HG03196 (cell line): ENCODE data around the gene TSC1.
A peak's percentile ranks its signal among the peaks of the same experiment; 100 is the strongest.

ENCODE experiments used
- ATAC-seq: cut with Tn5 transposase; IDR thresholded peaks from one replicate; pipeline ENCODE4 v1.9.1; 2021; ENCODE audit not compliant: unreplicated experiment

TSC1 gene

DNA sequence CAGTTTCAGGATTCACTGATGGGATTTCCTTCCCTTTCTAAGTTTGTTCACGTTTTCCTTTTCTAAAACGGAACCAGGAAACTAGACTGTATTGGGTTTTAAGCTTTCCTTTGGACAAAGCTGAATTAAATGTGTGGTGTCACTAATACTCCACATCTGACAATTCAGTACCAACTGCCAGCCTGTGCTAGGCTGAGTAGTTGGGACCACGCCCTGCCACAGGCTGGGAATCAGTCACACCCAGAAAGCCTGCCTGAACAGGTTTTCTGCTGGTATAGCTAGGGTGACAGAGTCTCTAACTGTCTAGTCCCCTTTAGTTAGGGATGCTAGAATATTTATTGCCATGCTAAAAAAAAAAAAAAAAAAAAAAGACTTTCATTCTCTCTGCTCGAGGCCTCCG lies 50.1 kb downstream of the TSC1 start:
- no peak for ATAC-seq

DNA sequence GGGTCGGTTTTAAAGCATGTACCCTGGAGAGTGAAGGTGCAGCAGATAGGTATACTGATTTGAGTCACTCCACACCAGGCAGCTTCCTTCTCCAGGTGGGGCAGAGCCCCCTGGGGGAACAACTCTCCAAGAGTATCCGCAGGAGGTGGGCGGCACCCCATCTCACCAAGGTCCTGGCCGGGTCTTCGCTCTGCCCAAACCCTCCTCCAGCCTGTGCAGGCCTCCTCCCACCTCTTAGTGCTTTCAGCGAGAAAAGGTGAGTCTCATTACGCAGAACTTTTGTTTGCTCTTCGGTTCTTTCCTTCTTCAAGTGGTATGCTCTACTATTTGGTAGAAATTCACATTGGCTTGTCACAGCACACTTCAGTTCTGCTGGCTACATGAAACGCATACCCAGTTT lies 52.0 kb downstream of the TSC1 start:
- no peak for ATAC-seq

DNA sequence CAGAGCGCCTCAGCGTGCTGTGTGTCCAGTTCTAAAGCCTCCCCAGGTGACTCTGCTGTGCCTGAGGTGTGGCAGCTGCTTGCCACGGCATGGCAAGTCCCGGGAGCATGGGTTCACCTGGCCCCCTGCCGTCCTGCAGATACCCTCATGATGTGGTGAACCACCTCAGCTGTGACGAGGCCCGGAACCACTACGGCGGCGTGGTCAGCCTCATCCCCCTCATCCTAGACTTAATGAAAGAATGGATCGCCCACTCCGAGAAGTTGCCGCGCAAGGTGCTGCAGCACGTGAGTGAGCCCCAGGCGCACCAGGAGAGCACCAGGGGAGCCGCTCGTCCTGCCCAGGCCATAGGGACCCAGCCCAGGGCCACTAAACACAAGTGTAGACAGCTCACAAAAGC lies 56.3 kb downstream of the TSC1 start:
- no peak for ATAC-seq

DNA sequence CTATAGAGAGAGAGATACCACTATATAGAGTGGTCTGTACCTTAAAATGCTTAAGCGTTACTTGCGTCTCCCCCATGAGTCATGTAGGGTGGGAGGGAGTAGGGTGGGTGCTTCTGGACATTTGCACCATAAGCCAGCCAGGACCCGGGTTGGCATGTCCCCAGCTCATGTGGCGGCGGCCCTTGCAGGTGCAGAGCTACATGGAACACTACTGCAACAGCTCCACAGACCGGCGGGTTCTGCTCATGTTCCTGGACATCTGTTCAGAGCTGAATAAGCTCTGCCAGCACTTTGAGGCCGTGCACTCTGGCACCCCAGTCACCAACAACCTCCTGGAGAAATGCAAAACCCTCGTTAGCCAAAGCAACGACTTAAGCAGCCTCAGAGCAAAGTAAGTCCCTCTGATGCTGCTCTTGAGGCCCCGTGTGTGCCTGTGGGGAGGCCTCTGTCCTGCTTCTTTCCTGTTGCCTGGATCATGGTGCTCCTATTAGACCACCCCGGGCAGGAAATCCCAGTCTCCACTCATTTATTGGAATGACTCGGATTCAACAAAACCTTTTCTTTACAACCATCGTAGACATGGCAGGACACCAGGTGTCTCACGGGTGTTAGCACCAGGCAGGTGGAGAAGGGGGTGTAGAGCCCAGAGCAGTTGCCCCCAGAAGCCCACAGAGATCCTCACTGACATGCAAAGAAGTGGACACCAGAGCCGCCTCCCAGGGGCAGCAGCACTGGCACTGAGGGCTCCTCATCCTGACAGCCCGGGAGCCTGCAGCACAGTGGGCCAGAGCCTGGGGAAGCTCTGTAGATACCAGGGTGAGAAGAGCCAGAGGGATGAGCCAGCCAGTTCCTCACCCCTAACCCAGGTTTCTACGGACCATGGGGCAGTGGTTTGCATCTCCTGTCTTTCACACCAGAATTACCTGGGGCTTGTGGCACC lies 57.0 kb downstream of the TSC1 start:
- ATAC-seq = no peak

DNA sequence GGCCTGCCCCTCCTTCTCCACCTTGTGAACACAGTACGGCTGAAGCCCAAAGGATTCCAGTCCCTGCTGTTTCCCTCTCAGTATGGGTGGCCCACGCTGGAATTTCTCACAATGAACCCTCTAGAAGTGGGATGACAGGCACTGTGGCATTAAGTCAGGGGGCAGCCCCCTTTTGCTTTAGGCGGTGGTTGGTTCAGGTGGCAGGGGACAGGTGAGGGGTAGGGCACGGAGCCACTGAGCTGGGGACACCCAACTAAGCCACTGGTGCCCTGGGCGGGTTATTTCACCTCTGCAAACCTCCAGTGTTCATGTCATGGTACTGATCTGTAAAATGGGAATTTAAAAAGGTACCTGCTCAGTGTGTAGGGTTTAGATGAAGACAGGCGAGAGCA lies 58.1 kb downstream of the TSC1 start:
- no peak for ATAC-seq

DNA sequence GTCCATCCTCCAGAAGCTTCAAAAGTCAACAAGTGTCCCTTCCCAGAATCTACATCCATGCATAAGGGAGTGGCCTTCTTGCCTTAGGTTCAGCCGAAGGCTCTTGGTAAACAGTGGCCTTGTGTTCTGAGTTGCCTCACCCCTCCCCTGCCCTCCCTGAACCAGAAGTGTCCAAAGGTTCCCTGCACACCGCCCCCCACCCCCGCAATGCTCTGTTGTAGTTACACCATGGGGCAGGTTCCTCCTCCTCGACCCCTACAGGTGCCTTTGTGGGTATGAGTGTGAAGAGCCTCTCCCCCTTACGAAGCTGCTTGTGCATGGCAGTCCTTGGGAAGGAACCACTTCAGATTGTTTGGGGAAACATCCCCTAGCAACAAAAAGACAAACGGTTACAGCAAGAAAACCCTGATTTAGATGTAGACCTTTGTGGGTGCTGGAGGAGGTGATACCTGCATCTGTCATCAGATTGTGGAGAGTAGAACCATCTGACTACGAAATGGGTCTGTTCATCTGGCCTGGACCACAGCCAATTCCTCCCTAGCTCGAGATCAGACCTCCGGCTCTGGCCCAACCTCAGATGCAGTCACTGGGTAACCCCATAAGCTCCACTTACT lies 58.6 kb downstream of the TSC1 start:
- no peak for ATAC-seq

DNA sequence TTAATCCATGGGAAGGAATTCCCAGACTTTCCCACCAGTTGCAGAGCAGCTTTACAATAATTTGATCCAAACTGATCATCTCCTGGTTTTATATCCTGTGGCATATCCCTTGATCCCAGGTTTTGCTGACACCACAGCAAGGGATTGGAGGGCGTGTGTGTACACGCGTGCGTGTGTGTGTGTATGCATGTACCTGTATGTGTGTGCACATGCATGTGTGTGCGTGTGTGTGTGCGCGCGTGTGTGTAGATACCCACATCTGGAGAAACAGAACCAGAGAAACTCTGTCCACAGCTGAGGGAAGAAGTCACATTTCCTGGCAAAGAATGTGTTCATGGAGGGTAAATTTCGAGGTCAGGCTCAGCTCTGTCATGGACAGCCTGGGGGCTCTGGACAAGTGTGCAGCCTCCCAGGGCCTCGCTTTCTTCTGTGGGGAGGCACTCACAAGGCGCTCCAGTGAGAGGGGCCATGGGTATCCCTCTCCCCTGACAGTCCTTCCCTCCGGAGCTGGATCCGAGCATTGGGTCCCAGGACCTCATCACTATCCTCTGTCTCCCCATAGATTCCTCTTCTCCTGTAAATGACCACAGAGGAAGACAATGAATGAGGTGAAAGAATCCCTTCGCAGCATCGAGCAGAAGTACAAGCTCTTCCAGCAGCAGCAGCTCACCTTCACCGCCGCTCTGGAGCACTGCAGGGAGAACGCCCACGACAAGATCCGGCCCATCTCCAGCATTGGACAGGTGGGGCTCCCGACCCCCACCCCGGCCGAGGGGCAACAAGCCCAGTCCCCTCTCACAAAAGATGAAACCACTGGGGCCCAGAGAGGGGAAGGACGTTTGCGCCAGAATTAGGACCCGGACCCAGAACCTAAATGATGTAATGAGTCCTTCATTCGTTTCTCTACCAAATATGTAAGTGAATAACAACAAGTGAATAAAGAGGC lies 60.8 kb downstream of the TSC1 start:
- ATAC-seq = no peak

DNA sequence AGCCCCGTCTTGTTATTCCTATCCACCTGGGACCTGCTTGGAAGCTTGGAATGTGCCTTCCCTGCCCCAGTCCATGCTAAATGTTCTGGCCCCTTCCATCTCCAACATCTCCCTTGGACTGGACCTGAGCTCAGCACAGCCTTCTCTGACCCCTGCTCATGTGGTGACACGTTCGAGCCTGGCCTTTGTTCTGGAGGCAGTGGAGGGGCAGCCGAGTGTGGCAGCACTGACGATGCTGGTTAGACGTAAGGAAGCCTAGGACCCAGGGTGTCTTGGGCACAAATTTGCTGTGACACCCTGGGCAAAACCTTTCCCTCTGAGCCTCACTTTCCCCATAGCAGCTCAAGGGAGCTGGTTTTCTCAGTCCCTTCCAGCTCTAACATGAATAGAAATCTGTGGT lies 61.8 kb downstream of the TSC1 start:
- no peak for ATAC-seq

DNA sequence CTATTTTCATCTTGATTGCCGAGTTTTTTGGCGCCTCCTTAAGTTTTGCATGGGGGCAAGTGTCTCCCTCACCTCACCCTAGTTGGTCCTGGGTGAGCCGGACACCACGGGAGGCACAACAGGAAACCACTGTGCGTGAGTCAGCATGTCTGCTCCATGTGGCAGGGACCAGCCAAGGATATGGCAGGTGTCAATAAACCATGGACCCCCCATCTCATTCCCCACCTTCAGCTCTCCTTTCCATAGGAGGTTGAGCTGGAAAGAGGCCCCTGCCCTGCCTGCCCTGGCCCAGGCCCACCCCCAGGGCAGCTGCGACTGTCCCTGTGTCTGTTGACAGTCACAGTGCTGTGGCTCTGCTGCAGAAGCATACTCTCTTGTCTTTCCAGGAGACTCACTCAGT lies 62.6 kb downstream of the TSC1 start:
- no peak for ATAC-seq

DNA sequence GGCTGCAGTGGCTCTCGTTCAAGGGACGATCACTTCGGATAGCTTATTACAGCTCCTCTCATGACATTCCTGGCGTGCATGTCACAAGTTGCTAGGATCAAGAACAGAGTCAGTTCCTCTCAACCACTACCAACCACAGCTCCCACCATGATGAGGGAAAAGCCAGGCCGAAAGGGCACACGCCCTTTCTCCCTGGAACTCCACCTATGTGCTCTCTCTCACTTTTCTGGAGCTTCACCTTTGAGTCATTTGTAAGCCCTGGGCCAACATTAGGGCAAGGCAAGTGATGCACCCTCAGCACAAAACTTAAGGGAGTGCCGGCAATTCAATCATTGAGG lies 64.1 kb downstream of the TSC1 start:
- no peak for ATAC-seq

DNA sequence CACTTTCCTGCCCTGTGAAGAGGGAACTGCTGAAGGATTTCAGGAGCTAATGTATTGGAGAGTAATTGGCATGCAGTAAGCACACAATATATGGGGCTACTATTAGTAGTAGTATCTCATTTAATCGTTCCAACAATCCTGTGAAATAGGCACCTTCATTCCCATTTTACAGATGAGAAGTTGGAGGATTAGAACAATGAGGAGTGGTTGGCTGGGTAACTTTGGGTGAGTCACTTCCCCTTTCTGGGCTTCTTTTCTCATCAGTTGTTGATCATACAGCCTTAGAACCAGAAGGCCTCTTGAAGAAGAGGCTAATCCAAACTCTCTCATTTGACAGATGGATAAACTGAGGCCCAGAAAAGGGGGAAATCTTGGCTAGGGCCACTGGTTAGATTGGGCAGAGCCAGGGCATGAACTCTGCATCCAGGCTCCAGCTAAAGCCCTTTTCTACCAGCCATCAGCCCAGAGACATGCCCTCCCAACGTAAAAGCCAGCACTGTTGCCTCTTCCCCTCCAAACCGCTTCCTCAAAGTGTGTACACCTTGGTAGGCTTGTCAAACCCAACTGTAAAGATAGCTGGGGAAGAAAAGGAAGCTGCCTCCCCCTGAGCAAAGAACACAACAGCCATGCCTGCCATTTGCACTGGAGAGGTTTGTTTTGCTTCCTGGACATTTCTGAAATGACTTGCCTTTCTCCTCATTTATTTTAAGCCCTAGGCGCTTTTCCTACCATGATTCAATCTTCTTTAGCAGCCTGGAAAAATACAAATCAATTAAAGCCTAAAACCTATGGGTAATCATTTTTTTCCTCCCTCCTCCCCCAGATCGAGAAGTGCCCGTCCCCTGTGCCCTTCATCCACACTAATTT lies 64.7 kb downstream of the TSC1 start:
- no peak for ATAC-seq

DNA sequence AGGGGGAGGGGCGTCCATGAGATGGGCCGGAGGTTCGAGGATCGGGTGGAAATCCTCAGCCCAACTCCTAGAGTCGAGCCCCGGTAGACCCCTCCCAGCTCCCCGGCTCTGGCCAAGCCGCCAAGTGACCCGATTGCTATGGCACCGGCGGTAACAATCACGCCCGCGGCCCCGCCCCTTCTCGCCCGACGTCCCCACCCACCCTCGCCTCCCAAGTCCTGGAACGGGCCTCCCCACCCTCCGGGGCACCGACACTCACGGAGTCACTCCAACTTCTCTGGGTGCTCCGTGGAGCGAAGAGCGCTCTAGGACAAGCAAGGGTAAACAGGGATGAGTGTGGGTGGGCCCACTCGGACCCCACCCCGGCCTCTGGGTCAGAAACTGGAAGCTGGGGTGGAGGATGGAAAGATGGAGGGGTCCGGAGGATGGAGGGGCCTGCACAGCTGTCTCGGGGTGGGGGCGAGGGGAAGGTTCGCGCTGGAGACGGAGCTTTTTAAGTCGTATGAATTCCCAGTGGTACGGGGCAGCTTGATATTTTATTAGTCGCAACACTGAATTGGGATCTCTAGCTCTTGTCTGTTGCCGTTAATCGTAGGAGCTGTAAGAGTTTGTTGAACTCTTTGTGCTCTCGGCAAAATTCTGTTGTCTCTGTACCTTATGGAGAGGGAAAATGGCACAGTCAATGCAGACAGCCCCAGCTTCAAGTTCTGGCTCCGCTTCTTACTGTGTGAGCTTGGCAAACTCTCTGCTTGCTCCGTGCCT lies 65.5 kb downstream of the TSC1 start, which contains the start of gene SPACA9:
Gene SPACA9, plus strand, starts transcription at position 204 of the 762 bp plus-strand sequence. CDS start 5,050 bp downstream, outside the sequence.
- ATAC-seq = no peak

DNA sequence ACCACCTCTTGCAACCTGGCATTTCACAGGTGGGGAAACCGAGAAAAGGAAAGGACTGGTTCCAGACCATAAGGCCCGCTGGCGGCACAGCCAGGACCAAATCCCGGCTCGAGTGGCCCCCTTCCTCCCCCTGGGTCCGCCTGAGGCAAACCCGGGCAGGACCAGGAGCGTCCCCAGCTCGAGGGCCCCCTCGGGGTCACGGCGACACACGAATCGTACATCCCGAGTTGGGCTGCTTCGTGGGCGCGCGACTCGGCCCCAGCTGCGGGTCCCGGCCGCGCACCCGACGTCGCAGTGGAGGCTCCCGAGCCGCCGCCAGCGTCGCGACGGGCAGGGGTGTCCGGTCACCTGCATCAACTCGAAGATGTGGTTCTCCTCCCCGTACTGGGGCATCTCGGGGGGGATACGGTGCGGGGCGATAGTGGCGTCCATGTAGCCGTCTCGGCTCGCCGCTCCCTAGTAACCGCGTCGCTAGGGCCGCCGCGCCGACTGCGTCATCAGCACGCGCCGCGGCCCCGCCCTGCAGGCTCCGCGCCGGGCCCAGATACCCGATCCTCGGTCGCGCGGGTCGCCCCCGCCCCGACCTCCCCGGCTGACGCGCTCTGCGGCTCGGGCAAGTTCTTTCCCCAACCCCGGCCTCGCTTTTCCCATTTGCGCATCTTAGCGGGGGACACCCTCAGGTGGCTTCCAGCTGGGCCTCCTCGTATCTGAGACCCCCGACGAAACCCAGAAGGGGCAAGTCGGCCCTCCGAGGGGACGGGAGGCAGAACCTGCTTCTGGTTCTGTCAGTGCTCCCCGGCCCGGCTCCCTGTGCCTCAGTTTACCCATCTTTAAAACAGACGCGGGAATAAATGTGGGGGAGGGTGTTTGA lies 66.4 kb downstream of the TSC1 start, which contains the start of gene AK8:
Gene AK8, minus strand, starts transcription at position 461 of the 871 bp plus-strand sequence. Its CDS starts 29 bp downstream, at position 432.
- ATAC-seq = peak; percentile 78

DNA sequence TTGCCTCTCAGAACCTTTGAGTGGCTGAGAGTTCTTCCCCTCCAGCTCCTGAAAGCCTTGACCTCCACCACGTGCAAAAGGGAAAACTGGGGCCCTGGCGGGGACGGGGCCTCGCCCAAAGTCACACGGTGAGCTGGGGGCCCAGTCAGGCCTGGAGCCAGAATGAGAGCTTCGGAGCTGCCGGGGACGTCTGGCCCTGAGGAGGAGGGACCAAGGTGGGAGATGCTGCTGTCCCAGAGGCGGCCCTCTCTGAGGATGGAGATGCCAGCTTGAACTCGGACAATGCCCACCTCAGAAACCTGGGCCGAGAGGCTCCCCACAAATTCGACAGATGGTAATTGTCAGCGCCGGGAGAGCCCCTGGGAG lies 67.0 kb downstream of the TSC1 start:
- ATAC-seq = no peak

DNA sequence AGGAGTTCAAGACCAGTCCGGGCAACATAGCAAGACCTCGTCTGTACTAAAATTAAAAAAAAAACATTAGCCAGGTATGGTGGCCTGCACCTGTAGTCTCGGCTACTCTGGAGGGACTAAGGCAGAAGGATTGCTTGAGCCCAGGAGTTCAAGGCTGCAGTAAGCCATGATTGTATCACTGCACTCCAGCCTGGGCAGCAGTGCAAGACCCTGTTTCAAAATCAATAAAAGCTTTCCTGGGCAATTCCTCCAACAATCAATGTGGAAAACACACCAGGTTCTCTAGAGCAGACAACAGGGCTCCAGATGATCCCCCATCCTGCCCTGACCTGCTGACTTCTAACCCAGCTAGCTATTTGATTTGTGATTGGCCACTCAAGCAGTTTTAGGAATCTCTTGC lies 67.6 kb downstream of the TSC1 start:
- ATAC-seq = no peak

DNA sequence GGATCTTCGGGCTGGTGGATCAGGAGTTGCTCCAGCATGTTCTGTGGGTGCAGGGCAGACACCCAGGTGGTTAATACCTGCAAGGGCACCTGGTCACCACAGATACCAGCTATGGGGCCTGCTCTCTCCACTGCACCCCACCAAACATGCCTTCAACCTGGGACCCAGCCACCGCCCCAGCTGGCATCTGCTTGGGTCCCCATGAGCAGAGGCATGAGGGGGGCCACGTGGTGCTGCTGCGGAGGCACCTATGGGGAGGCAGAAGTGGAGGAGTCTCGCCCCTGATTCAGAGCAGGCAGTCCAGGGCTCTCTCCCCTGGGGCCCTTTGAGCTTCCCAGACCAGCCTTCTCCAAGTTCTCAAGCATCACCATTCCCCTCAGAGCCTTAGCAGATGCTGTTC lies 69.3 kb downstream of the TSC1 start:
- no peak for ATAC-seq

DNA sequence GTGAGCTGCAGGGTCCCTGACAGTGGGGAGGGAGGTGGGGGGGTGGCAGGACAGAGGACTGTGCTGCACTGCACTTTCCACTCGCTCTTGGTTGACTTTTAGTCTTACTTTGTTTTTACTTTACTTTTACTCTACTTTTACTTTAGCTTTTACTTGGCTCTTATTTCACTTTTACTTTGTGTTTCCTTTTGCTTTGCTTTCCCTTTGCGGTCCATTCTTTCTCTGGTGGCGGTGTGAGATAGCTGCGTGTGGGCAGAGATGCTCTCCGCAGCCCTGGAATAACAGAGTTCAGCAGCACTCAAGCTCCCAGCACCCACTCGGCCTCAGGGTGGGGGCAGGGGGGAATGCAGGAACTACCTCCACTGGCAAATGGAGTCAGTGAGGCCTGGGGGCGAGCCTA lies 71.0 kb downstream of the TSC1 start:
- ATAC-seq = no peak

DNA sequence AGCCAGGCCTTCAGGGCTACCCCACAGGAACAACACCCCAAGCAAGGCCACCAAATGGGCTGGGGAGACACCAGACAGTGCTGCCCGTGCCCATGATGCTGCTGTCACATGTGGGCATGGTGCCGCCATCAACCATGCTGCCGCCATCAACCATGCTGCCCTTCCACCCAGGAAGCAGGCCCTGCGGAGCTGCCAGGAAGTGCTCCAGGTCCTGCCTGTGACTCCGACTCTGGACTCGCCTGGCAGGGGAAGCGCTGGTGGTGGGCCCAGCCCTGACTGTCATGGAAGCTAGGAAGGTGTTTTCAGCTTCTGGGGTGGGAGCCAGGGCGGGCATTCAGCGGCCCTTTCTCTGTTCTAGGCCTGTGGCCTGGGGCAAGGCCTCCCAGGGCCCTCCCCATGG lies 75.2 kb downstream of the TSC1 start:
- ATAC-seq = no peak

DNA sequence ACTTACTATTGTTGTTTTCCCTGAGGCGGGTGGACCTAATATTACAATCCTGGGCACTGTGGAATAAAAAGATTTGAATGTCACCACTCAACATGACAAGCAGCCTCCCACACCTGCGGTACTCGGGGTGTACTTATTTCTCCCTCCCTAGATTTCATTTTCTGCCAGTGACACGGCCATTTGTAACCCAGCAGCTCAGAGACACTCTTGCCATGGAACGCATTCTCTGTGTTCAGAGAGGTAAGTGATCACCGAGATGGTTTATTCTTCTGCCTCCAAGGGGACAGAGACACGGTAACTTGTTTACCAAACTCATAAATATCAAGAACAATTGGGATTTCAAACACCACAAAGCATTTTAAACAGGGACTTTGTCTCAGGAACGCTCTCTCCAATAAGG lies 77.5 kb downstream of the TSC1 start:
- no peak for ATAC-seq
